DND-41 (cell line): Measurements from ENCODE around the gene FBXL14.

Experiments used
- ATAC-seq: fragments of 200-7000 bp; cut with Tn5 transposase; 3 replicates; pipeline ENCODE4 v1.9.1; 2021; ENCODE audit warnings: low read depth; ENCODE audit not compliant: insufficient read depth
- DNase-seq: peaks from one replicate; pipeline ENCODE4 v3.0.0-alpha.2; 2020
- H2AFZ ChIP-seq: 2 replicates; pipeline ENCODE4 v1.6.0; 2012; ENCODE audit warnings: low read depth, low read length
- H3K27ac ChIP-seq: 2 replicates; pipeline ENCODE4 v1.5.1; 2012; ENCODE audit warnings: low read length, inconsistent platforms
- H3K27me3 ChIP-seq: fragments of 200-600 bp; sonication (generic); 2 replicates; pipeline ENCODE4 v1.6.0; 2012; ENCODE audit warnings: low read length, mild to moderate bottlenecking, inconsistent platforms; ENCODE audit not compliant: insufficient read depth, poor library complexity
- H3K36me3 ChIP-seq: 2 replicates; pipeline ENCODE4 v1.5.1; 2012; ENCODE audit warnings: low read length, inconsistent platforms; ENCODE audit not compliant: insufficient read depth
- H3K4me1 ChIP-seq: 2 replicates; pipeline ENCODE4 v1.5.1; 2012; ENCODE audit warnings: mild to moderate bottlenecking, low read length; ENCODE audit not compliant: insufficient read depth
- H3K4me2 ChIP-seq: 2 replicates; pipeline ENCODE4 v1.6.0; 2012; ENCODE audit warnings: mild to moderate bottlenecking, moderate library complexity, low read length, inconsistent platforms; ENCODE audit not compliant: insufficient read depth
- H3K4me3 ChIP-seq, 2 experiments: fragments of 200-600 bp in 1 of 2; shearing (Covaris generic) in 1 of 2; 2 replicates each; pipeline ENCODE4 v1.5.1; 2012 to 2016; ENCODE audit warnings: inconsistent platforms in 2 of 2, low read length in 2 of 2, mild to moderate bottlenecking in 2 of 2, low read depth in 1 of 2, moderate library complexity in 1 of 2
- H3K79me2 ChIP-seq: 2 replicates; pipeline ENCODE4 v1.6.0; 2012; ENCODE audit warnings: low read length, inconsistent platforms; ENCODE audit not compliant: insufficient read depth
- H3K9ac ChIP-seq: 2 replicates; pipeline ENCODE4 v1.6.0; 2012; ENCODE audit warnings: low read depth, mild to moderate bottlenecking, inconsistent platforms, low read length, moderate library complexity
- H3K9me3 ChIP-seq: 2 replicates; pipeline ENCODE4 v1.5.1; 2012; ENCODE audit warnings: low read length, moderate library complexity, mild to moderate bottlenecking, inconsistent platforms; ENCODE audit not compliant: insufficient read depth, severe bottlenecking
- H4K20me1 ChIP-seq: 2 replicates; pipeline ENCODE4 v1.6.0; 2012; ENCODE audit warnings: low read length; ENCODE audit not compliant: insufficient read depth
- EZH2 ChIP-seq: IDR thresholded peaks from 3 replicates; pipeline ENCODE4 v1.6.1; 2012; ENCODE audit warnings: borderline replicate concordance, low read depth, mild to moderate bottlenecking, moderate library complexity, low read length, inconsistent platforms; ENCODE audit not compliant: severe bottlenecking
- TF ChIP-seq, protein P1 (sequence below): IDR thresholded peaks from 2 replicates; pipeline ENCODE4 v1.5.1; 2012; ENCODE audit warnings: borderline replicate concordance, low read length, moderate library complexity, mild to moderate bottlenecking; ENCODE audit not compliant: poor library complexity, severe bottlenecking; ENCODE audit errors: extremely low read depth

The FBXL14 gene

DNA sequence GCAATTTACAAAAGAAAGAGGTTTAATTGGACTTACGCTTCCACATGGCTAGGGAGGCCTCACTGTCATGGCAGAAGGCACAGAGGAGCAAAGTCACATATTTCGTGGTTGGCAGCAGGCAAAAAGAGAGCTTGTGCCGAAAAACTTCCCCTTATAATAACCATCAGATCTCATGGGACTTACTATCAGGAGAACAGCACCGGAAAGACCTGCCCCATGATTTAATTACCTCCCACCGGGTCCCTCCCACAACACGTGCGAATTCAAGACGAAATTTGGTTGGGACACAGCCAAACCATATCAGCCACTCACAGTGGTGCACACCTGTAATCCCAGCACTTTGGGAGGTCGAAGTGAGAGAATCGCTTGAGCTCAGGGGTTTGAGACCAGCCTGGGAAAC lies 68.5 kb downstream of the FBXL14 start:
- Histone ChIP-seq H3K4me1 (no peaks in the 10 kb centered on the region), H3K36me3 (no peaks in the 10 kb centered on the region), H2AFZ (no peak overlapping the region), H3K79me2 (no peaks in the 10 kb centered on the region), H3K27ac (no peak overlapping the region), H4K20me1 (no peaks in the 10 kb centered on the region), H3K27me3 (peaks cover 9% of the 10 kb centered on the region), H3K4me2 (no peak overlapping the region), H3K4me3 (no peak overlapping the region), H3K9ac (no peak overlapping the region), H3K9me3 (no peaks in the 10 kb centered on the region)
- DNase-seq (no peak), ATAC-seq (no peak)
- no peak for TF ChIP-seq EZH2
- TF ChIP-seq, protein P1, sequence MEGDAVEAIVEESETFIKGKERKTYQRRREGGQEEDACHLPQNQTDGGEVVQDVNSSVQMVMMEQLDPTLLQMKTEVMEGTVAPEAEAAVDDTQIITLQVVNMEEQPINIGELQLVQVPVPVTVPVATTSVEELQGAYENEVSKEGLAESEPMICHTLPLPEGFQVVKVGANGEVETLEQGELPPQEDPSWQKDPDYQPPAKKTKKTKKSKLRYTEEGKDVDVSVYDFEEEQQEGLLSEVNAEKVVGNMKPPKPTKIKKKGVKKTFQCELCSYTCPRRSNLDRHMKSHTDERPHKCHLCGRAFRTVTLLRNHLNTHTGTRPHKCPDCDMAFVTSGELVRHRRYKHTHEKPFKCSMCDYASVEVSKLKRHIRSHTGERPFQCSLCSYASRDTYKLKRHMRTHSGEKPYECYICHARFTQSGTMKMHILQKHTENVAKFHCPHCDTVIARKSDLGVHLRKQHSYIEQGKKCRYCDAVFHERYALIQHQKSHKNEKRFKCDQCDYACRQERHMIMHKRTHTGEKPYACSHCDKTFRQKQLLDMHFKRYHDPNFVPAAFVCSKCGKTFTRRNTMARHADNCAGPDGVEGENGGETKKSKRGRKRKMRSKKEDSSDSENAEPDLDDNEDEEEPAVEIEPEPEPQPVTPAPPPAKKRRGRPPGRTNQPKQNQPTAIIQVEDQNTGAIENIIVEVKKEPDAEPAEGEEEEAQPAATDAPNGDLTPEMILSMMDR = no peak

DNA sequence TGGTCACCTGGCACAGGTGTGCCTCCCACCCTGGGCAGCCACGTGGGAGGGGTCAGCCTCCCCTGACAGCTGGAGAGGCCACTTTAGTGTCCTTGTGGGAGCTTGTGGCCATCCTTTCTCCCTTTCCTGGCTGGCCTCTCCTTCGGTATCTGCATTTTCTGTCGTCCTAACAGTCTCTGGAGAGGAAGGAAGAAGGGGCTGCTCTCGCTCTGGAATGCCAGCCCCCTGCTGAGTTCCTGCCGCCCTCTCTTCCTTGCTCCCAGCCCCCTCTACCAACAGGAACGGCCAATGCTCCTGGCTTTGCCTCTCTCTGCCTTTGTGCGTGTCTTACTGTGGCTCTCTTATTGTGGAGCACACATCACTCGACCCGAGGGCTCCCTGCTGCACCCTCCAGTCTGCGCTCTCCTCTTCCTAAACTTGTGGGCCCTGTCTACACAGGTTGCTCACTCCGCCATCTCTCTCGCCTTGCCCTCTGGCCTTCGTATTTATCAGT lies 70.8 kb downstream of the FBXL14 start:
- H3K4me2 ChIP-seq = no peak overlapping the region
- H3K27me3 ChIP-seq = peaks cover 6% of the 10 kb centered on the region
- H2AFZ ChIP-seq = no peak overlapping the region
- H4K20me1 ChIP-seq = no peaks in the 10 kb centered on the region
- H3K27ac ChIP-seq = no peak overlapping the region
- TF ChIP-seq, protein P1 = no peak
- TF ChIP-seq EZH2 = no peak
- H3K4me1 ChIP-seq = no peaks in the 10 kb centered on the region
- H3K4me3 ChIP-seq = no peak overlapping the region
- no peak overlapping the region for H3K9ac ChIP-seq
- DNase-seq (no peak), ATAC-seq (no peak)
- H3K79me2 ChIP-seq = no peaks in the 10 kb centered on the region
- no peaks in the 10 kb centered on the region for H3K9me3 ChIP-seq
- H3K36me3 ChIP-seq = no peaks in the 10 kb centered on the region

DNA sequence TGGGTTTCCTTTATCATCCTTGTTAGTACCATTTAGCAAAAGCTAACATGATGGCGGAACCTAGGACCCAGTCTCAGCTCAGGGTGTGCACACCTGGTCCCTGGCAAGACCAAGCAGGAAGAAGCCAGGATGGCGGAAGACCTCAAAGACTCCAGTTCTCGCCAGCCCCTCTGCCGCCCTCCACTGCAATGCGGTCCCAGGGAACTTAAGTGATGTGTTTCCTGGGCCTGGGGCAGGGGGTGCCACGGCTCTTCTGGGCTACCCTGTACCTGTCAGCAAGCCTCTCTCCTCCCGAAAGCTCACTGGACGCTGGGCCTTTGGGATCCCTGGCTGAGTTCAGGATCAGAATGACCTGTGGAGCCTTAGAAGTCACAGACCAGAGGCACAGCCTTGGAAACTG lies 71.3 kb downstream of the FBXL14 start:
- TF ChIP-seq EZH2 = no peak
- TF ChIP-seq, protein P1 = no peak
- H3K4me3 ChIP-seq = no peak overlapping the region
- H4K20me1 ChIP-seq = no peaks in the 10 kb centered on the region
- H3K4me2 ChIP-seq = no peak overlapping the region
- H3K9ac ChIP-seq = no peak overlapping the region
- H3K36me3 ChIP-seq = no peaks in the 10 kb centered on the region
- H3K9me3 ChIP-seq = no peaks in the 10 kb centered on the region
- no peaks in the 10 kb centered on the region for H3K4me1 ChIP-seq
- no peak overlapping the region for H2AFZ ChIP-seq
- H3K27ac ChIP-seq = no peak overlapping the region
- no peaks in the 10 kb centered on the region for H3K79me2 ChIP-seq
- DNase-seq (no peak), ATAC-seq (no peak)
- peaks cover 6% of the 10 kb centered on the region for H3K27me3 ChIP-seq

DNA sequence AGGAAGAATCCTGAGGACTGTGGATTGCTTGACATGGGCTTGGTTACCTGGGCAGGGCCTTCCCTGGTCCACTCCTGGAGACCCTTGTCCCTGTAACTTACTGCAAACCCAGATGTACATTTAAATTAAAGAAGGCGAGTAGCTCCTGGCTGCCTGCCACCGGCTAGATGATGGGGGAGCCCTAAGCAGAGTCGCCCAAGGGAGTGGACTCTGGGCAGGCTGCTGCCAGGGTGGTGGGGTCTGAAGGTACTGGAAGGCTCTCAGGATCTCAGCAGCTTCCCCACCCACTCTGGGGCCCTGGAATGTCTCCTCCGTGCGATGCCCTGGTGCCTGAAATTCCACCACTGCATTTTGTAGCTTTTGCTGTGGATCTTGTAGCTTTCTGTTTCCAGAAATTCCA lies 74.7 kb downstream of the FBXL14 start:
- no peaks in the 10 kb centered on the region for H3K79me2 ChIP-seq
- no peak overlapping the region for H3K9ac ChIP-seq
- H3K27ac ChIP-seq = no peak overlapping the region
- H4K20me1 ChIP-seq = no peaks in the 10 kb centered on the region
- no peaks in the 10 kb centered on the region for H3K4me1 ChIP-seq
- TF ChIP-seq EZH2 = no peak
- TF ChIP-seq, protein P1 = no peak
- no peaks in the 10 kb centered on the region for H3K9me3 ChIP-seq
- H2AFZ ChIP-seq = no peak overlapping the region
- no peak overlapping the region for H3K4me3 ChIP-seq
- ATAC-seq (no peak), DNase-seq (no peak)
- no peaks in the 10 kb centered on the region for H3K27me3 ChIP-seq
- no peaks in the 10 kb centered on the region for H3K36me3 ChIP-seq
- no peak overlapping the region for H3K4me2 ChIP-seq
